Measurements from ENCODE around the gene HGD. TPM values are rescaled to one million over a fixed set of nuclear protein-coding genes. Genes with fewer than 3 reads are reported as not detected.
"Not testable (repeated sequence)": the region's sequence is repeated elsewhere in the genome, so short reads cannot be mapped to it uniquely, and the experiment has no call there.

Gene HGD, protein sequence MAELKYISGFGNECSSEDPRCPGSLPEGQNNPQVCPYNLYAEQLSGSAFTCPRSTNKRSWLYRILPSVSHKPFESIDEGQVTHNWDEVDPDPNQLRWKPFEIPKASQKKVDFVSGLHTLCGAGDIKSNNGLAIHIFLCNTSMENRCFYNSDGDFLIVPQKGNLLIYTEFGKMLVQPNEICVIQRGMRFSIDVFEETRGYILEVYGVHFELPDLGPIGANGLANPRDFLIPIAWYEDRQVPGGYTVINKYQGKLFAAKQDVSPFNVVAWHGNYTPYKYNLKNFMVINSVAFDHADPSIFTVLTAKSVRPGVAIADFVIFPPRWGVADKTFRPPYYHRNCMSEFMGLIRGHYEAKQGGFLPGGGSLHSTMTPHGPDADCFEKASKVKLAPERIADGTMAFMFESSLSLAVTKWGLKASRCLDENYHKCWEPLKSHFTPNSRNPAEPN
- 510 TPM for total RNA-seq

DNA sequence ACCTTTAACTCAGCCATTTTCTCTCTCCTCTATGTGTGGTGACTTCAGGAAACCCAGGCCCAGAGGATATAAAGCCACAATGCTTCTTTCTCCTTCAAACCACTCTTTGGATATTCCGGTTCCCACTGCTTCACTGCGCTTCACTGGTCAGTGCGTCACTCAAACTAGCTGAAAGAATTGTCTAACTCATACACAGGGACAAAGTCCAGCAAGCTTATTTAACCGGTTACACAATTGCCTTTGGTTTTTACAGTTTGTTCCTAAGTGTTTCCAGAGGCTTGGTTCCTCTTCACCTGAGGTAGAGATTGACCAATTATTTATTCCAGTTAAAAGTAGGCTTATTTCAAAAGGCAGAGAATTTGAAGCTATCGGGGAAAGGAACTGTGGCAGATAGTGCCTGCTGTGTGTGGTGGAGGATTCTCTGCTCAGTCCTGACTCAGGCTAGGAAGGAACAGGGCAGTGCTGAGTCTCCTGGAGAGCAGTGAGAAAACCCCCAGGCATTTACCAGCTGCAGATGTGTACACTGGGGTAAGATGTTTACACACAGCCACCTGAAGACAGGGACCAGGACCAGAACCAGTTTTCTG, at the start of gene HGD:
TSS of gene HGD (minus strand) at position 145 of the 587 bp plus-strand sequence. CDS start at position 17, 128 bp downstream.
- ATAC-seq, result peak; percentile 59

DNA sequence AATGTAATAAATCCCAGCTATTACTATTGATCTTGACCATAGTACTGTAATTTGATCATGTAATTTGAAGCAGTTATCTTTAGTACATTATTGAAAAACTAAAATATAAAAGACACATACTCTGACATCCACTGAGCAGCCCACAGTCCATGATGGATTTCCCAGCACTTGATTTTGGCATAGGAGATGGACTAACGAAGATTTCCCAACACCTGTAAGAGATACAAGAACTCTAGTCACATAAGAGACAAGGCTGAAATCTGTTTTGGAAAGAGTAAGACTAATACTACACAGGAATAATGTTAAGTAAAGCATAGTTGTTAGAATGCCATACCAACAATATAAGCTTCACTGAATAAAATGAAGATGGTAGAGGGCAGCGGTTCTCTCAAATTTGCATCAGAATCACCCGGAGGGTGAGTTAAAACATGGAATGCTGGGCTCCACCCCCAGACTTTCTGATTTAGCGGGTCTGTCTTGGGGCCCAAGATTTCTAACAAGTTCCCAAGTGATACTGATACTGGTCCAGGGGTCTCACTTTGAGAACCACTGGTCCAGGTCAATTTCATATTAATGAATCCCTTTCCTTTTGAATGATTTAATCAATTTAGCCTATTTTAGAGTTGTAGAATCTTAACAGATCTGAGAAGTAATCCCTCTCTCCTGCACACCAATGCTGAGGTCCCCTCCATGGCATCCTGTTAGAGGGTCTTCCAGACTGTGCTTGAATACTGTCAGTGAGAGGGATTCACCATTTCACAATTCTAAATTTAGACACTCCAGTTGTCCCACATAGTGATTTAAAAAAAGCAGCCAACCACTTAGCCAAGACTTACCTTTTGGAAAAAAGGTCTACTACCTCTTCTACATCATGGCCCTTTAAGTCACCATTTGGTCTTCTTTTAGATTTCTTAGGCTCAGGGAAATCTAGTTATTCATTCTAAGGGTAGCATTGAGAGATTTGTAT, 48.8 kb upstream of the HGD start:
- DNase-seq (ENCODE audit: low spot score), result no peak
- ATAC-seq, result no peak

More for the DNA sequence above, at the start of gene HGD:
- peak; percentile 69 for DNase-seq (ENCODE audit: low spot score)

DNA sequence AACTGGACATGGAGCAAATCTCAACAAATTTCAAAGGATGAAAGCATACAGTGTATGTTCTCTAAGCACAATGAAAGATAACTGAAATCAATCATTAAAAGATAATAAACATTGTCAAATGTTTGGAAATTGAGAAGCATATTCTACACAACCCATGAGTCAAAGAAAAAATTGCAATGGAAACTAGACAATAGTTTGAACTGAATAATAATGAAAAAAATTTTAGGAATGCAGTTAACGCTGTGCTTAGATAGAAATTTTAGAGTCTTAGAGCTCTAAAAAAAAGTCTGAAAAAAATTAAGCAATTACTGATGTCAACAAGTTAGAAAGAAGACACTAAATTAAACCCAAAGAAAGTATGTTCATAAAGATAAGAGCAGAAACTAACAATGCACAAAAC, 44.8 kb upstream of the HGD start:
- ATAC-seq (no peak), DNase-seq (ENCODE audit: low spot score) (no peak)

DNA sequence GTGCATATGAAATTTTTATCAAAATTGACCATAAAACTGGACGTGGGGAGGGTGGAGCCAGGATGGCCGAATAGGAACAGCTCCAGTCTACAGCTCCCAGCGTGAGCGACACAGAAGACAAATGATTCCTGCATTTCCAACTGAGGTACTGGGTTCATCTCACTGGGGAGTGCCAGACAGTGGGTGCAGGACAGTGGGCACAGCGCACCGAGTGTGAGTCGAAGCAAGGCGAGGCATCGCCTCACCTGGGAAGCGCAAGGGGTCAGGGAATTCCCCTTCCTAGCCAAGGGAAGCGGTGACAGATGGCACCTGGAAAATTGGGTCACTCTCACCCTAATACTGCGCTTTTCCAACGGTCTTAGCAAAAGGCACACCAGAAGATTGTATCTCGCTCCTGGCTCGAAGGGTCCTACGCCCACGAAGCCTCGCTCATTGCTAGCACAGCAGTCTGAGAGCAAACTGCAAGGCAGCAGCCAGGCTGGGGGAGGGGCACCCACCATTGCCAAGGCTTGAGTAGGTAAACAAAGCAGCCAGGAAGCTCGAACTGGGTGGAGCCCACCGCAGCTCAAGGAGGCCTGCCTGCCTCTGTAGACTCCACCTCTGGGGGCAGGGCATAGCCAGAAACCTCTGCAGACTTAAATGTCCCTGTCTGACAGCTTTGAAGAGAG, 37.3 kb upstream of the HGD start:
- ATAC-seq, result not testable (repeated sequence)

DNA sequence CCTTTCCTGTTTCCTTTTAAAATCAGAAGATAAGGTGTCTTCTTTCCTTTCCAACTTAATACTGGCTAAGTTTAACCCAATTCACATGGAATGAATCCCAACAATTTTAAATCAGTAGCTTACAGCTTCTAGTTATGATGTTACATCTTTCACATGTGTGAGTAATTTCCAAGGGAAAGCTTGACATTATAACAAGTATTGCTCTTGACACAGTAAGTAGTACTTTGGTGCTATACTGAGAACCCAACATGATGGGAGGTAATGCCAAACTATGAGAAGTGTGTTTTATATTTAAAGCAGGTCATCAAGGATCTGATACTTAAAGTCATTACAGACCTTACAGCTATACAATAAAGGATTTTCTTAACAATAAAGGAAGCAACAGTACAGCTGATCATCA, 31.2 kb upstream of the HGD start:
- DNase-seq (ENCODE audit: low spot score), result no peak
- no peak for ATAC-seq

More for the DNA sequence above, 37.3 kb upstream of the HGD start:
- peak; percentile 54 for DNase-seq (ENCODE audit: low spot score)

DNA sequence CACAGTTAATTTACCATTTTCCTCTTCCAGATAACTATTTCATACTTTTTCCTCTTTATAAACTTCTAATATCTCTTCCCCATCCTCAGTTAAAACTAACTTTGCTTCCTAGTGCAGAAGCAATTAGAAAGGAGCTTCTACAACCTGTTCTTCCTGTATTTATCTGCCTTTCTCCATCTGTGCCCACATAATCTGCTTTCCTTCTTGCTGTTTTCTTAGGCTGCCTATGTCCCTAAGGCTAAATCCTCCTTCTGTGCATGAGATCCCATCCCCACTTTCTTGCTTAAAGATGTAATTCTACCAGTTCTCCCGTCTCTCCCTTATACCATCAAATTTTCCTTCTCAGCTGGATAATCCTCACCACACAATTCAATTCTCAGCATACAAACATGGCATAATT, 28.3 kb upstream of the HGD start:
- ATAC-seq (no peak), DNase-seq (ENCODE audit: low spot score) (no peak)

DNA sequence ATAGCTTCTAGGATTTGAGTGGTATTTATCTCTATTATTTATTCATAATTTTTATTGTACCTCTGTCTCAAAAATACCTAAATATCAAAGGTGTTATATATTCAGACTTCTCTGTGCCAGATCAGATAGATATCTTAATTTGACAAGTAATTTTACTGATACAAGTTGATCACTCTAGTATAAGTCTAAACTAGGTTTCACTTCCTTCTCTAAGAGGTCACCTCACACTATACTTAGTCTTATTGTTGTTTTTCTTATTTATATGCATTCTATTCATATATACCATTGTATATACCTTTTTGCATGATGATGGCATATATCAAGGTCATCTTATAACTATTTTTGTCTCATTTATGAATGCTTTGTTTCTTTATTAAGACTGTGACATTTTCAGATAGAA, 26.4 kb upstream of the HGD start:
- ATAC-seq, result no peak
- DNase-seq (ENCODE audit: low spot score), result no peak

DNA sequence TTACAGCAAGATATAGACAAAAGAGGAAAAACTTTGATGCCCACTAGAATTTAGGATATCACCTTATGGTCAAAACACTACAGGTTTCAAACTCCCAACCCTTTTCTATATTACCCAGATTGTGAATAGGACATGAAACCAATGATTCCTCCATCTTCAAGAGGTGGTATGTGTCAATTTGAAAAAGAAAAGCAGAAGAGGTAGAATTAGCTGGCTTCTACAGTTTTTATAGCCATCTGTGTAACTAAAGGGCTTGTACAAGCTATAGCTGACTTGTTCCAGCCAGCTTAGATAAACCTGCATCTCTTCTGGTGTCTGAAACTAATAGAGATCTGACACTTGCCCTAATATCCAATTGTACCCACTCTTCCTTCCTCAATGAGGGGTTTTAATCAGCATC, 24.9 kb upstream of the HGD start:
- DNase-seq (ENCODE audit: low spot score), result no peak
- ATAC-seq, result no peak

DNA sequence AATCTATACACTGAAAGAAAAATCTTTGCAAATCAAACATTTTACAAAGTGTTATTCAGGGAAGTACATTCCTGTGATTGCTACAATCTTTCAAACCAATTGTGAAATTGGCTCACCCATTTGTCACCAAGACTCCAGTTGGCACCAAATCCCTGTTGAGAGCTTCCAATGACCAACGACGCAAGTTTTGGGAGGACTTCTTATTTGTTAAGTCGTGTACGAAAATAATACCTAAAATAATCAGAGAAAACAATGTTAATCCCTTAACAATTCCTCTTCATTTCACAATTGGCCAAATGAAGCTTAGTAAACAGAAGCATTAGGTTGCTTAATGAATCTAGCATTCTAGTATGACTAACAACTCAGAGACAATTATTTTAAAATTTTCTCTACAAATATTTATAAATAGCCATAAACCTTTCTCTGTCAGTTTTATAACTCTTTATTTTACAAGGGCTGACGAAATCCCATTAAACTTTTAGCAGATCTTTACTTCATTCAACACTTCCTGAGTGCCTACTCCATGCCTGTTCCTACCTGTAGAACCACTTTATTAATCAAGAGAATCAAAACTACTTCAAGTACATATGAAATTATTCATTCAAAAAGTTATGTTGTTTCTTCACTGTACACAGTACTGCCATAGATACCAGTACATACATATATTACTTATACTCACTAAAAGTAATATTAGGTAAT, 24.0 kb upstream of the HGD start:
- ATAC-seq (peak; percentile 88), DNase-seq (ENCODE audit: low spot score) (no peak)

DNA sequence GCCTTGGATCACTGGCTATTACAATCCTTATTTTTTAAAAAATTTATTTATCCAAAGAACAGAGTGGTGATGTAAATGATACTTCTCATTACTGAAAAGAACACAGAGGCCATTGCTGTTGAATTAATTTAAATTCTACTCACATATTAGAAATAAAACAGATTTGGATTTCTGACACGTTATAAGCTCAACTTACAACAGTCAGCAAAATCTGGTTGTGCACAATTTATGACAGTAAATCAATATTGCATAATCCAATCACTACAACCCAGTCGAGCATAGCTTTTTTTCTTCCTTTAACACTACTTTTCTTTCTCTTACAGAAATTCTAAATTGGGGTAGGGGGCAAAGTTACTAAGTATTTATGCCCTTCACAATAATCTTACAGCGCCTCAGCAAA, 17.3 kb upstream of the HGD start:
- ATAC-seq, result no peak
- DNase-seq (ENCODE audit: low spot score), result no peak

DNA sequence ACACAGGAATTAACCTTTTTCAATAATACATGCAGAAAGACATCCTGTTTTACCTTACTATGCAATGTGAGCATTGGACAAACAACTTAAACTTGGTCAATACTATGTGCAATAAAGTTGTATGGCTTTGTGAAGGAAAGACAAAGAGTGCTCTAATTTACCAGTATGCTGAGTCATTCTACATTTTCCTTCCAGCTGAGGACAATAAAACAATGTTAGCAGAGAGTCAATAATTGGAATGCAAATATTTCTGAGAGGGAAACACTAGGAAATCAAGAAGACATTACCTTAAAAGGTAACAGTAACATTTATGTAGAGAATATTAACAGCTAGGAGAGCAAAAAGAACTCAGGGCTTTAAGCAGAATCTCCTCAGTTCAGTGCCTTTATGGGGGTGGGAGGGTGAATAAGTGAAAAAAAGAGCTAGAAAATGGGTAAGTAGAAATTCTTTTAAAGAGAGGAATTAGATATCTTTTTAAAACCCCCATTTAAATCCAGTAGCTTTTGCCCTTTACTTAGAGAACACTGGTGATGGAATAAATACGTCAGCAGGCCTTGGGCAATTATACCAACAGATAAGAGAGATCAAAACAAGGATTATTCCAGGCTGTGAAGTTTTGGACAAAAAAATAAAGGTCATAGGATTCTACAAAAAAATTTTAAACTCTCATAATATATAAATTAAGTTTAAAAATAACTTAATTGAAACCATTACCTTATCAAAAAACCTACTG, 11.6 kb upstream of the HGD start:
- DNase-seq (ENCODE audit: low spot score) (no peak), ATAC-seq (peak; percentile 80)

DNA sequence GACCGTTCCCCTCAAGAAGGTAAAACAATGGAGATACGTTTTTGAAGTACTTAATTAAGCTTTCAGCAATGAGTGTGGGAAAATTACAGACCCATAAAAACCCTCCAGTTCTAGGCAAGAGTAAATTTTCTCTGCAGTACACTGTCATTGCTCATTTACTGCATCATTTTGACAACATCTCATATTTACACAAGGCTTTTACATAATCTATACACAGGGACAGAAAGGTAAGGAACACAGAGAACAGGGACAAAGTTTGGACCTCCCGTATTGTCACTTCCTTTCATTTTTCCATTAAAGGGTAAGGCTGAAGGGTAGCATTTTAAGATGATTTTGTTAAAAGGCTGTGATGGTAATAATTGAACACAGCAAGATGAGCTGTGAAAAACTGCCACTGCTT, 7.4 kb upstream of the HGD start:
- ATAC-seq, result peak; percentile 62
- DNase-seq (ENCODE audit: low spot score), result no peak

DNA sequence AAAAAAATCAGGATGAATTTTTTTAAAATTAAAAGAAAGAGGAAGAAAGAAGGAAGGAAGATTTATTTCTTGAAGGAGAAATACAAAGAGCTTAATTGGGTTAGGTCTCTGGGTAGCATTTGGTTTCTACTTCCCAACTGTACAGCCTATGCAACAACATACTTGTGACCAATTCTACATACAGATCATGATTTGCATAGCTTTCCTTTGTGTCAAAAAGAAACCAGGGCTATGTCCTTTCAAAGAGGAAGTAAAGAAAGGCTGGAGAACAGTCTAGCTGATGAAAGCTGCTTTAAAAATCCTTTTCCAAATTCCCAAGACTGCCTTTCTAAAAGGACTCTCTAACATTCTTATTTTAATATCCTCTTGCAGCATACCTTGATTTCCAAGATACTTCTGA, 6.1 kb upstream of the HGD start:
- ATAC-seq (no peak), DNase-seq (ENCODE audit: low spot score) (no peak)

DNA sequence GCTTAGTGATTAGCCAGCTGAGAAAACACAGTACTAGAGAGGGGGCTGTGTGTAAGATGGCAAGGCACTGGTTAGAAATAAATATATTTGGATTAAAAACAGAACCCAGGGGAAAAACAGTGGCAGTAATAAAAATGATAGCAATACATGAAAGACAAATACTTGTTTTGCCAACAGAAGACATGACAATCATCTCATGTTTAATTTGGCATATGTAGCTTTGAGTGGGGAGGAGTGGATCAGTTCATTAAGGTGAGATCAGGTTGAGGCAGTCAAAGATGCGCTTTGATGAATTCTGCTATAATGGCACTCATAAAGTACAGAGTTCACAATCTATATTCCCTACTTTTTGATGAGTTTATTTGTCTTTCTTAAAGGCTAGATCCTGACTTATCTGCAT, 3.4 kb upstream of the HGD start:
- DNase-seq (ENCODE audit: low spot score), result no peak
- no peak for ATAC-seq

DNA sequence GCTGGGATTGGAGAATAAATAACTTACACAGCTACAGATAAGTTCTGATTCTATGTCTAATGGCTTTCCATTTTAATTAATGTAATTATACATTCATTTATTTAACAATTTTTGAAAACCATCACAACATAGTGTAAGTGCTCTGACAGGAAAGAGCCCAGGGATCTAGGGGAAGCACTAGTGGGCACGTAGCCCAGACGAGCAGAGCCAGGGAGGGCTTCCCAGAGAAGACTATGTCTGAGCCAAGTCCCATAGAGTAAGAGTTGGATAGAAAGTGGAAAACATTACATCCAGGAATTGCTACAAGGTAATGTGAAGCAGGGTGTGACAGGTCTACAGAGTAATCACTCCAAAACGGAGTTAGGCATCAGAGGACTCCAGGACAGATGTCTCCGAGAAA, 2.9 kb upstream of the HGD start:
- no peak for DNase-seq (ENCODE audit: low spot score)
- no peak for ATAC-seq

DNA sequence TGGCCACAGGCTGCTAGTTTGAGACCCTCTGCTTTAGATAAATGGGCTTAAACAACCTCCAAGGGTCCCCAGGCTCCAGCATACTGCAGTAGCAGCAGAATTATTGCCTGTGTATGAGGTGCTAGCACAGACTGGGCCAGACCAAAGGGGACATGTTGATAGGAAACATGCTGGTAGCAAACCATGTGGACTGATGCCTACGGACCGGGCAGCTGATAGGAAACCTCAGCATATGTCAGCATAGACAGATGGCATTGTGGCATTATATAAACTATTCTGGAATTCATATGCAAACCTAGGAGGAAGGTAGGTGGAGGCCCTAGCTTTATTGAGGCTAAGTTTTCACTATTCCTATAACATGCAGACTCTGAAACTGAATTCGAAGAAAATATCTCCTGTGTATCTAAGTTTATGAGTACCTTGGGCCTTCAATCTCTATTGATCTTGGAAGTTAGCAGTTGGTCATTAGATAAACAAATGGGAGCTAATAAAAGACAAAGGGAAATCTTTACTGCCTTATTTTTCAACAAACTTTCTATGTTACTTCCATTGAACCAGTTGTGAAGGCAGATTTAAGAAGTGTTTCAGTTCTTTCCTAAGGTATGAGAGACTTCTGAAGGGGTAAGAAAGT, 1.7 kb upstream of the HGD start:
- DNase-seq (ENCODE audit: low spot score), result no peak
- peak; percentile 21 for ATAC-seq

DNA sequence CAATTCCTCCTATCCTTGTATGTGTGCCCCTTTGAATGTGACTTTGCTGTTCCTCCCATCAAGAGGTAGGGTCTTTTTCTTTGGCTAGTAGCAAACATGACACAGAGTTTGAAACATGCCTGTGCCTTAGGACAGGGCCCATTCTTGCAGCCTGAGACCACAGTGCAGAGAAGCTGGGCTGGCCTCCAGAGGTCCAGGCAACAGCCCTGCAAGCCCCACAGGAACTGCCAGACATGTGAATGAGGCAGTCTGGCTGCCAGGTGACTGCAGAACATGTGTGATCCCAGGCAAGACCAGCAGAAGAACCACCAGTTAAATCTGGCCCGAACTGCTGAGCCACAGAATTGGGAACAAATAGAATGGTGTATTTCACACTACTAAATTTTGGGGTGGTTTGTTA, 1.2 kb upstream of the HGD start:
- ATAC-seq (peak; percentile 67), DNase-seq (ENCODE audit: low spot score) (peak; percentile 88)

DNA sequence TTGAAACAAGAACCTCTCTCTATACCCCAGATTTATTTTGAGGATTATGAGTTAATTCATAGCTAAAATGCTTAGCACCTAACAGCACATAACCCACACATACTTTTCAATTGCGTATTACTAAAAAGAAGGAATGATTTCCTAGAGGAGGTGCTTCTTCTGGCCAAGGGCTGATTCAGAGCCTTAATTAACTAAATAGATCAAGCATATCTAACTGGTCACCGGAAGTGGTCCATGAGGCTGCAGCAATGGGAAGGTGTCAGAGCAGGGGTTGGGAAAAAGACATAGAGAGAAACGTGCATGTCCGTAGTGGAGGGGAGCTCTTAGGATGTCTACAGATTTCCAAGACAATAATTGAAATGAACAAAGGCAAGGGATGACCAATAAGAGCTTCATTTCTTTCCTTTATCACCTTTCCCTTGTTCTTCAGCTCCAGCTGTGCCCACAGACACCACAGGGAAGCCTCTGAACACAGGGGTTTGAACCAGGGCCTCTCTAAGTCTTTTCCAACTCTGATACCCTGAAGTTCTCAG, 467 bp downstream of the HGD start:
- no peak for ATAC-seq
- DNase-seq (ENCODE audit: low spot score), result no peak

DNA sequence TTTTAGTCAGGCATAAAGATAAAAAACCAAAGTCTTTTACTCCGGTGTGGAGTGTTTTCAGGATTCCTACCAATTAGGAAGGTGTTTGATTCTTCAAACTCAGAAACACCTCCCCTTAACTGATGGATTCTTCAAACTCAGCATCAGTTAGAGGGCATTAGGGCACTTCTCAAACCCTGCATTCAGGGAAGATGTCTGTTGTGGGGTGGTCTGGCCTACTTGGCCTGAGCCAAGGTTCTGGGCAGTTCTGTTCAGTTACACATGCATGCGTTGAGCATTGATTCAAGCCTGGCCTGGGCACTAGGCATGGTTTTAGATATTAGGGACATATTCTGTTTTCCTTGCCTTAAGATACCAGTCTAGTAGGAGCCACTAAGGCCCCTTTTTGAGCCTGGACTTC, 1.0 kb downstream of the HGD start:
- DNase-seq (ENCODE audit: low spot score), result no peak
- no peak for ATAC-seq
